ENCODE measurements around the gene PREX1. TPM values are rescaled to one million over a fixed set of nuclear protein-coding genes. Genes with fewer than 3 reads are reported as not detected.

PREX1 gene
- total and polyA plus RNA-seq, 9 donors, result 16.7 to 32.5 (median 22.5) TPM

DNA sequence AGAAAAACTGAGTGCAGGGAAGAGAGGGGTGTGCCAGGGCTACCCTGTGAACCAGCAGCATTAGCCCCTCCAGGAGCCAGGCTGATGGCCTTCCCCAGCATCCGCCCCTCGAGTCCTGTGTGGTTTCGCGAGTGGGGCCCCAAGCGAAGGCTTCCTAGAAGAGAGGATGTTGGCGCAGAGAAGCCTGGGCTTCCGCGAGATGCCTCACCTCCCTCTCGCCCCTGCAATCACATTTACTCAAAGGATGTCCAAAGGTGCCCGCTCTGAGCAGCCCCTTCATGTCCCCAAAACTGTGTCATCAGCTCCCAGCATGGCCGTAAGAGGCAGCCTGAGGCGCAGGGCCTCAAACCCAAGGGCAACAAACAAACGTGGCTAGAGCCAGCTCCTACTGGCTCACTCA is 111.7 kb downstream of the PREX1 start:
- DNase-seq, result no peak
- Histone ChIP-seq H3K36me3 (ENCODE audit: control insufficient read depth, insufficient read depth, low read length) (peaks cover 4% of the 10 kb centered on the region), H3K4me1 (ENCODE audit: control insufficient read depth, insufficient read depth, low read length) (peaks cover 14% of the 10 kb centered on the region), H3K4me3 (ENCODE audit: low read length) (no peak overlapping the region), H3K9me3 (replicated peaks; ENCODE audit: control insufficient read depth, low read depth, low read length) (peaks cover 6% of the 10 kb centered on the region), H3K27ac (ENCODE audit: low read length) (no peak overlapping the region), H3K27me3 (ENCODE audit: control insufficient read depth, insufficient read depth, low read length) (no peaks in the 10 kb centered on the region)
- WGBS (ENCODE audit: insufficient coverage), result 89% methylated on average over 10 of the region's 13 CpGs

DNA sequence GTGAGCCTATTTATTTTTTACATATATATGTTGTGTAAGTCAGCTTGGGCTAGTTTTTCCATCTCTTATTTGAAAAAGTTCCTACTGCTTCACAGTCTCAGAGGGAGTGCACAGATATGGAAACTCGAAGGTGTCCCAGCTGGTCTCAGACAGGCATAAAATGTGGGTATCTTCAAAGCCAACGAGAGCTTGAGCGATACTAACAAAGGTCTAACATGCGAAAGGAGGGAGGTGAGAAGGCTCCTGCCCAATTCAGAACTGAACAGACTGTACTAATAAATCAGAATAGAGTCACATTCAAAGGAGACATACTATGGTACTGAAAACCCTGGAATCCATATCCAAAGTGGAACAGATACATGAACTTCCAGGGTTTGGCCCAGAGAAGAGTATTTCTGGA is 113.0 kb downstream of the PREX1 start:
- Histone ChIP-seq H3K27ac (ENCODE audit: low read length) (no peak overlapping the region), H3K9me3 (replicated peaks; ENCODE audit: control insufficient read depth, low read depth, low read length) (peaks cover 2% of the 10 kb centered on the region), H3K4me1 (ENCODE audit: control insufficient read depth, insufficient read depth, low read length) (peaks cover 9% of the 10 kb centered on the region), H3K27me3 (ENCODE audit: control insufficient read depth, insufficient read depth, low read length) (no peaks in the 10 kb centered on the region), H3K36me3 (ENCODE audit: control insufficient read depth, insufficient read depth, low read length) (peaks cover 2% of the 10 kb centered on the region), H3K4me3 (ENCODE audit: low read length) (no peak overlapping the region)
- 94% methylated on average over 3 of the region's 4 CpGs for WGBS (ENCODE audit: insufficient coverage)
- no peak for DNase-seq

GRCh38 chr20:48711696-48712464 is 115.9 kb downstream of the PREX1 start:
- WGBS (ENCODE audit: insufficient coverage), result 74% methylated on average over 10 of the region's 10 CpGs
- Histone ChIP-seq H3K27me3 (ENCODE audit: control insufficient read depth, insufficient read depth, low read length) (no peaks in the 10 kb centered on the region), H3K9me3 (replicated peaks; ENCODE audit: control insufficient read depth, low read depth, low read length) (no peaks in the 10 kb centered on the region), H3K4me3 (ENCODE audit: low read length) (no peak overlapping the region), H3K36me3 (ENCODE audit: control insufficient read depth, insufficient read depth, low read length) (peaks cover 2% of the 10 kb centered on the region), H3K27ac (ENCODE audit: low read length) (no peak overlapping the region), H3K4me1 (ENCODE audit: control insufficient read depth, insufficient read depth, low read length) (peaks cover 18% of the 10 kb centered on the region)
- DNase-seq, result no peak

GRCh38 chr20:48711044-48711428 is 116.8 kb downstream of the PREX1 start:
- DNase-seq, result no peak
- no peaks in the 10 kb centered on the region for H3K27me3 ChIP-seq (ENCODE audit: control insufficient read depth, insufficient read depth, low read length)
- peaks cover 24% of the 10 kb centered on the region for H3K4me1 ChIP-seq (ENCODE audit: control insufficient read depth, insufficient read depth, low read length)
- peaks cover 2% of the 10 kb centered on the region for H3K36me3 ChIP-seq (ENCODE audit: control insufficient read depth, insufficient read depth, low read length)
- H3K9me3 ChIP-seq (replicated peaks; ENCODE audit: control insufficient read depth, low read depth, low read length), result no peaks in the 10 kb centered on the region
- no peak overlapping the region for H3K4me3 ChIP-seq (ENCODE audit: low read length)
- H3K27ac ChIP-seq (ENCODE audit: low read length), result no peak overlapping the region
- 48% methylated on average over 3 of the region's 4 CpGs for WGBS (ENCODE audit: insufficient coverage)

- WGBS (ENCODE audit: insufficient coverage), result 96% methylated on average over 11 of the region's 15 CpGs
- no peaks in the 10 kb centered on the region for H3K27me3 ChIP-seq (ENCODE audit: control insufficient read depth, insufficient read depth, low read length)
- H3K27ac ChIP-seq (ENCODE audit: low read length), result no peak overlapping the region
- no peaks in the 10 kb centered on the region for H3K9me3 ChIP-seq (replicated peaks; ENCODE audit: control insufficient read depth, low read depth, low read length)
- H3K36me3 ChIP-seq (ENCODE audit: control insufficient read depth, insufficient read depth, low read length), result peaks cover 2% of the 10 kb centered on the region
- H3K4me1 ChIP-seq (ENCODE audit: control insufficient read depth, insufficient read depth, low read length), result peaks cover 24% of the 10 kb centered on the region
- no peak for DNase-seq
- H3K4me3 ChIP-seq (ENCODE audit: low read length), result no peak overlapping the region
Observed at GRCh38 chr20:48710341-48711043, 117.3 kb downstream of the PREX1 start.

- H3K36me3 ChIP-seq (ENCODE audit: control insufficient read depth, insufficient read depth, low read length), result peaks cover 2% of the 10 kb centered on the region
- 71% methylated on average over 3 of the region's 4 CpGs for WGBS (ENCODE audit: insufficient coverage)
- no peak for DNase-seq
Observed at GRCh38 chr20:48709744-48710143, 118.1 kb downstream of the PREX1 start.

DNA sequence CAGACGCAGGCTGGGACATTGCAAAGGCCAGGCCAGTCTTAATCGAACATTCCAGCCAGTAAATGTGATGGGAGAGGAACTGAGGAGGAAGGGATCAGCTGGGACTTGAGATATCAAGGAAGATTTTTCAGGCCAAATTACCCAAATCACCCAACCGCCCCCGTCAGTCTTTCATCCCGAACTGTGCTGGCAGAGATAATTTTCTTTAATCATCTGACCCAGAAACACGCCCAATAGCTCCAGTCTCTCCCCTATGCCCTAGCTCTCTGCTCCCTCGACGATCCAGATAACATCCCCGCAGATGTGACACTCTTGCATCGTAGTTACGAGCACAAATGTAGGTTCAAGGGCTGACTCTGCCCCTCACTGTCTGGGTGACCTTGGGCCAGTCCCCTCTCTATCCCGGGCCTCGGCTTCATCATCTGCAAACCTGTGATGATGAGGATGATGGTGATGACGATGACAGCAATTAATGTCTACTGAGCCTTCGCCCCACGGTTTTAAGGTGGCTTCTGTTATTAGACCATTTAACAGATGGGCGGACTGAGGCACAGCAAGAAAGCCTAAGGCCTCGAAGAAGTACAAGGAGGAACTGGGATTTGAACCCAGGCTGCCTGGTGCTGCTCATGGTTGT is 118.6 kb downstream of the PREX1 start:
- H3K4me1 ChIP-seq (ENCODE audit: control insufficient read depth, insufficient read depth, low read length), result peaks cover 32% of the 10 kb centered on the region
- H3K27ac ChIP-seq (ENCODE audit: low read length), result no peak overlapping the region
- H3K27me3 ChIP-seq (ENCODE audit: control insufficient read depth, insufficient read depth, low read length), result no peaks in the 10 kb centered on the region
- no peak for DNase-seq
- 91% methylated on average over 11 of the region's 18 CpGs for WGBS (ENCODE audit: insufficient coverage)
- no peaks in the 10 kb centered on the region for H3K9me3 ChIP-seq (replicated peaks; ENCODE audit: control insufficient read depth, low read depth, low read length)
- no peak overlapping the region for H3K4me3 ChIP-seq (ENCODE audit: low read length)
- H3K36me3 ChIP-seq (ENCODE audit: control insufficient read depth, insufficient read depth, low read length), result peaks cover 2% of the 10 kb centered on the region

More at GRCh38 chr20:48709744-48710143, 118.1 kb downstream of the PREX1 start:
- Histone ChIP-seq H3K4me3 (ENCODE audit: low read length) (no peak overlapping the region), H3K4me1 (ENCODE audit: control insufficient read depth, insufficient read depth, low read length) (peaks cover 29% of the 10 kb centered on the region), H3K27ac (ENCODE audit: low read length) (no peak overlapping the region), H3K27me3 (ENCODE audit: control insufficient read depth, insufficient read depth, low read length) (no peaks in the 10 kb centered on the region), H3K9me3 (replicated peaks; ENCODE audit: control insufficient read depth, low read depth, low read length) (no peaks in the 10 kb centered on the region)

GRCh38 chr20:48708630-48709029 is 119.2 kb downstream of the PREX1 start:
- WGBS (ENCODE audit: insufficient coverage), result 78% methylated on average over 5 of the region's 11 CpGs
- Histone ChIP-seq H3K36me3 (ENCODE audit: control insufficient read depth, insufficient read depth, low read length) (peaks cover 2% of the 10 kb centered on the region), H3K27ac (ENCODE audit: low read length) (no peak overlapping the region), H3K27me3 (ENCODE audit: control insufficient read depth, insufficient read depth, low read length) (no peaks in the 10 kb centered on the region), H3K4me3 (ENCODE audit: low read length) (no peak overlapping the region), H3K9me3 (replicated peaks; ENCODE audit: control insufficient read depth, low read depth, low read length) (no peaks in the 10 kb centered on the region), H3K4me1 (ENCODE audit: control insufficient read depth, insufficient read depth, low read length) (peaks cover 38% of the 10 kb centered on the region)
- no peak for DNase-seq

DNA sequence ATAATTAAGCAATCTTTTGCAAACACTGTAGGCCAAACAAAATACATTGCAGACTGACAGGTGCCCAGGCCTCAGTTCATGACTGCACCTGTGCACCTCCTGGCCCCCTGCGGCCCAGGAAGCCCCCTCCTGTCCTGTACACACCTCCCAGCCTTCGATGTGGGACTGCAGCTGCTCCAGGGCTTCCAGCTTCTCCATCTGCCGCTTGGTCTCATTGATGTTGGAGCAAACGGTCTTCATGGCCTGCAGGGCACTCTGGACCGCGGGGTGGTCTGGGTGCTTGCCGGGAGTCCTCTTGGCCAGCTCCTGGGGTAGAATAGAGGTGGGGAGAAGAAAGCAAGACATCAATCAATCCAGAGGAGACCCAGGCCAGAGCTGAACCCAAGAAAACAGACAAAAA is 119.7 kb downstream of the PREX1 start:
- Histone ChIP-seq H3K9me3 (replicated peaks; ENCODE audit: control insufficient read depth, low read depth, low read length) (no peaks in the 10 kb centered on the region), H3K4me1 (ENCODE audit: control insufficient read depth, insufficient read depth, low read length) (peaks cover 43% of the 10 kb centered on the region), H3K36me3 (ENCODE audit: control insufficient read depth, insufficient read depth, low read length) (peaks cover 2% of the 10 kb centered on the region), H3K27ac (ENCODE audit: low read length) (no peak overlapping the region), H3K27me3 (ENCODE audit: control insufficient read depth, insufficient read depth, low read length) (no peaks in the 10 kb centered on the region), H3K4me3 (ENCODE audit: low read length) (no peak overlapping the region)
- WGBS (ENCODE audit: insufficient coverage), result 80% methylated on average over 2 of the region's 7 CpGs
- no peak for DNase-seq

DNA sequence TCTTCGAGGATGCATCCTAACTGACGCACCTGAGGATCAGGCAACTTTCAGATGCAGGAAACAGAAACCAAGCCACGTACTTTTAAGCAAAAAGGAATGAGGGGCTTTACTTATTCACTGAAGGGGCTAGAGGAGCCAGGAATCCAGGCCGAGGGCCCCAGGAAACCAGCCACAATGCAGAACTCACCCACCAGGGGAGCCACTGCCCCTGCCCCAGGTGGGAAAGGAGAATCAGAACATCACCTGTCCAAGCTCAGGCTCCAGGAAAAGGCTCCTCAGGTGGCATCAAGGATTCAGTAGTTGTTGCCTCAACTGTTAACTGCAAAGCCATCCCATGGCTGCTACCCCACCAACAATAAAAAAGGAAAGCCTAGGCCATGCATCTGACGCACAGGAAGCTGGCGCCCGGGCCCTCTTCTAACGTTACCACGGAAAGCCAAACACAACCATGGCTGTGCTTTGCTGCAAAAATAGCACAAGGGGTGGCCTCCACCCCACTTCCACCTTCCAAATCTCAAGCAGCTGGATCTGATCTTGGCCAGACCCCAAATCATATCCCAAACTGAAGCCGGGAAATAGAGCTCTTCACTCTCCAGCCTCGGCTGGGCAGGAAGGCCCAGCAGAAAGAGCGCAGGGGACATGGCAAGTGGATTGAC is 121.0 kb downstream of the PREX1 start:
- Histone ChIP-seq H3K4me1 (ENCODE audit: control insufficient read depth, insufficient read depth, low read length) (peaks cover 41% of the 10 kb centered on the region), H3K9me3 (replicated peaks; ENCODE audit: control insufficient read depth, low read depth, low read length) (no peaks in the 10 kb centered on the region), H3K4me3 (ENCODE audit: low read length) (no peak overlapping the region), H3K27ac (ENCODE audit: low read length) (peak overlapping the region; percentile 76), H3K36me3 (ENCODE audit: control insufficient read depth, insufficient read depth, low read length) (peaks cover 2% of the 10 kb centered on the region), H3K27me3 (ENCODE audit: control insufficient read depth, insufficient read depth, low read length) (no peaks in the 10 kb centered on the region)
- WGBS (ENCODE audit: insufficient coverage), result 37% methylated on average over 10 of the region's 12 CpGs
- peak; percentile 85 for DNase-seq
